Measurements from ENCODE around the gene KCNQ5.

- TF ChIP-seq CTCF (IDR thresholded peaks at IDR 0.05), result no peak
- no peak for TF ChIP-seq POLR2A (IDR thresholded peaks at IDR 0.05)
Measured at GRCh38 chr6:73242001-73242400, 620.1 kb downstream of the KCNQ5 start.

Data from vagina (tissue), 2 donors.